GM19397 (cell line): ENCODE measurements around the gene EDC4.
"Not testable (repeated sequence)": the region's sequence is repeated elsewhere in the genome, so short reads cannot be mapped to it uniquely, and the experiment has no call there.

Experiments
- ATAC-seq: cut with Tn5 transposase; IDR thresholded peaks from one replicate; pipeline ENCODE4 v1.9.1; 2021; ENCODE audit warnings: mild to moderate bottlenecking, moderate library complexity; ENCODE audit not compliant: unreplicated experiment

EDC4 gene

GRCh38 chr16:67846320-67847063, 26.4 kb upstream of the EDC4 start, which contains the start of gene NUTF2:
TSS of gene NUTF2 (plus strand) at chr16:67846933. CDS start at chr16:67865131, 18,198 bp downstream.
- ATAC-seq = peak; percentile 59

- ATAC-seq = peak; percentile 43
These were observed 25.6 kb upstream of the EDC4 start, which contains the start of gene CENPT for GRCh38 chr16:67847064-67847861. TSS of gene CENPT (minus strand) at chr16:67847693. CDS start at chr16:67833859, 13,834 bp downstream.

GRCh38 chr16:67848118-67848517, 24.7 kb upstream of the EDC4 start:
- no peak for ATAC-seq

DNA sequence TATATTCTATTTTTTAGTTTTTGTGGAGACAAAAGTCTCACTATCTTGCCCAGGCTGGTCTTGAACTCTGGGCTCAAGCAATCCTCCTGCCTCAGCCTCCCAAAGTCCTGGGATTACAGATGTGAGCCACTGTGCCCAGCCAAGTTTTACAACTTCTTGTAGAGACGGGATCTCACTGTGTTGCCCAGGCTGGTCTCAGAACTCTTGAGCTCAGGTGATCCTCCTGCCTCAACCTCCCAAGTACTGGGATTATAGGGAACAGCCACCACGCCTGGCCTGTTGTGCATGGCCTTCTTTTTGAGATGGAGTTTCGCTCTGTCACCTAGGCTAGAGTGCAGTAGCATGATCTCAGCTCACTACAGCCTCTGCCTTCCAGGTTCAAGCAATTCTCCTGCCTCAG, 19.2 kb upstream of the EDC4 start:
- ATAC-seq = no peak

- no peak for ATAC-seq
These were observed 17.1 kb upstream of the EDC4 start for GRCh38 chr16:67855789-67856188.

- no peak for ATAC-seq
These were observed 15.8 kb upstream of the EDC4 start for GRCh38 chr16:67856927-67857546.

DNA sequence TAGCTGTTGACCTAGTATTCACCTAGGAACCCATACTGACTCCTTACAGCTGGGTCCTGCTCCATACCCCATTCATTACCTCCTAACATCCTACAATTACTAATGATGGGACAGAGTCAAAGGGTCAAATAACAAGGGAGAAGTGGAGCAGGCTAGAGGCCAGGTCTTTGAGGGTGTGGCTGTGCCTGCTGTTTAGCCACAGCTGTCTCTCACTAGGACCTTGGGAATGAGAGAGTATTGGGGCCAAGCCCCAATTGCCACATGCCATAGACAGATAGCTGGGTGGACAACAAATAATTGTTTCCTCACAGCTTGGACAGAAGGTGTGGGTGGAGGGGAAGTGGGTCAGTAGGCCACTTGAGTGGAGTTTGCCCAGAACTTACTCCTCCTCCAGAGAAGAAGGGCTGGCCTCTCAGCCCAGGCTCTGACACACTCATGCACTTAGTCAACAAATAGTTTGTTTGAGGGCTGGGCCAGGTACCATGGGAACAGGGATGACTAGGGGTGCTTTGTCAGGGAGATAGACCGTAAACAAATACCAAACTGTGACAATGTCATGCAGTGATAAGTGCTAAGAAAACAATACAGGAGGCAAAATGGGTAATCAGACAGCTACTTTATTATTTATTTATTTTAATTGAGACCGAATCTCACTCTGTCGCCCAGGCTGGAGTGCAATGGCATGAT, 15.2 kb upstream of the EDC4 start:
- no peak for ATAC-seq

GRCh38 chr16:67858500-67858899, 14.4 kb upstream of the EDC4 start:
- ATAC-seq = no peak

- ATAC-seq = no peak
These were observed 12.1 kb upstream of the EDC4 start for GRCh38 chr16:67860589-67861398.

- ATAC-seq = no peak
These were observed 11.0 kb upstream of the EDC4 start for GRCh38 chr16:67861877-67862276.

GRCh38 chr16:67862623-67863583, 9.9 kb upstream of the EDC4 start:
- ATAC-seq = no peak

DNA sequence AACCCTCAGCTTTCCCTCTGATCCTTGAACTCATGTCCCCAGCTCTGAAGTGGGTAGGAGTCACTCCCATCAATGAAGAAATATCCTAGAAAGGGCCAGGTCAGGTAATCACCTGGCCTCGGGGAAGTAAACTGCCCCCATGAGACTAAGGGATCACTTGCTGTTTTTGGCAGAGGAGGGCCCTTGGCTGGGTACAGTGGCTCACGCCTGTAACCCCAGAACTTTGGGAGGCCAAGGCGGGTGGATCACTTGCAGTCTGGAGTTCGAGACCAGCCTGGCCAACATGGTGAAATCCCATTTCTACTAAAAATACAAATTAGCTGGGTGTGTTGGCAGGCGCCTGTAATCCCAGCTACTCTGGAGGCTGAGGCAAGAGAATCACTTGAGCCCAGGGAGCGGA, 8.8 kb upstream of the EDC4 start:
- not testable (repeated sequence) for ATAC-seq

DNA sequence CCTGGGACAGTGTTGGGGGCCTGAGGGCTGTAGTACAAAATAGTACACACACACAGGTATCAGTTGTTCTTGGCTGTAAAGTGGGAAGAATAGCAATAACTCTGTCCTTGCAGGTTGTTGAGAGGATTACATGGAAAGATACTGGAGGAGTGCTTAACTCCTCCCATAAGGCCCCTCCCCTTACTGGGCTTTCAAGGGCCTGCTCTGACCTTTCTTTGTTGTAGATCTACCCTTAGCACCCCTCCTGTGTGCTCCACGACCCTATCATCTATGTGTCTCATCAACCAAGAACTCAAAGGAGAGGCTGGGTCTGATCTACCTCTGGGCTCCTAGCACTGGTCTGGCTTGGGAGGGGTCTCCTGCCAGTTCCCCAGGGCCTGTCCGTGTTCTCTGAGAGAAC, 8.3 kb upstream of the EDC4 start:
- ATAC-seq = no peak

GRCh38 chr16:67865318-67865717, 7.5 kb upstream of the EDC4 start:
- no peak for ATAC-seq

- ATAC-seq = no peak
These were observed 4.6 kb upstream of the EDC4 start for GRCh38 chr16:67868290-67868689.

DNA sequence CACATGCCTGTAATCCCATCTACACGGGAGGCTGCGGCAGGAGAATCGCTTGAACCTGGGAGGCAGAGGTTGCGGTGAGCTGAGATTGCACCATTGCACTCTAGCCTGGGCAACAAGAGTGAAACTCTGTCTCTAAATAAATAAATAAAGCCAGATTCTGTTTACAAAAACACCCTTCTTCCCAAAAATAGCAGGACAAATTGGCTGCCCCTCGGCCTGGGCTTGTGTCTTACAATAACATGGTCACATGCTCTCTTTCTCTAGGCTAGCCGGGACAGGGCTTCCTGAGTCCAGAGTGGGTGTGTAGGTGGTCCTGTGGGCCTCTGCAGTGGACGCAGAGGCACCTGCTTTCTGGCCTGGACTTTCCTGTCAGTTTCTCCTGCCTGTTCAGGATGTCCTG, 3.2 kb upstream of the EDC4 start:
- ATAC-seq = no peak

- ATAC-seq = no peak
These were observed 1.6 kb upstream of the EDC4 start for GRCh38 chr16:67871256-67871655.

- ATAC-seq = no peak
These were observed 671 bp upstream of the EDC4 start for GRCh38 chr16:67872131-67872630.
